Measurements from ENCODE around the gene AGBL1.

DNA sequence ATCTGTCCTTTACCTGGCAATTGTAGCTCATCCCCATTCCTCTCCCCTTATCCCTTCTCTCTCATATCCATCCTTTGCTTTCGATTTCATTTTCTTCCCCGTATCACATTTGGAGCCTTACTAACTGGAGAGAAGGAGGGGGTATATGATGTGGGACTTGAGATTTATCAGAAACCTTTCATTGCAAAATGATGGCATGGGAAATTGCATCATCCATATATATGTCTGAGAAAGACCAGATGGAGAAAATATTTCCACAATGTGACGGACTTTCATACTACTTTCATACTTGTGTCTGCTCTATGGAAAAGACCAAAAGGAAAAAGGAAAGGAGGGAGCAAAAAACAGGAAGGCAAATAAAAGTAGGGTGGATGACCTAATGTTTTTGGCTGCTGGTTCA, 675.2 kb downstream of the AGBL1 start:
- TF ChIP-seq, protein P1, sequence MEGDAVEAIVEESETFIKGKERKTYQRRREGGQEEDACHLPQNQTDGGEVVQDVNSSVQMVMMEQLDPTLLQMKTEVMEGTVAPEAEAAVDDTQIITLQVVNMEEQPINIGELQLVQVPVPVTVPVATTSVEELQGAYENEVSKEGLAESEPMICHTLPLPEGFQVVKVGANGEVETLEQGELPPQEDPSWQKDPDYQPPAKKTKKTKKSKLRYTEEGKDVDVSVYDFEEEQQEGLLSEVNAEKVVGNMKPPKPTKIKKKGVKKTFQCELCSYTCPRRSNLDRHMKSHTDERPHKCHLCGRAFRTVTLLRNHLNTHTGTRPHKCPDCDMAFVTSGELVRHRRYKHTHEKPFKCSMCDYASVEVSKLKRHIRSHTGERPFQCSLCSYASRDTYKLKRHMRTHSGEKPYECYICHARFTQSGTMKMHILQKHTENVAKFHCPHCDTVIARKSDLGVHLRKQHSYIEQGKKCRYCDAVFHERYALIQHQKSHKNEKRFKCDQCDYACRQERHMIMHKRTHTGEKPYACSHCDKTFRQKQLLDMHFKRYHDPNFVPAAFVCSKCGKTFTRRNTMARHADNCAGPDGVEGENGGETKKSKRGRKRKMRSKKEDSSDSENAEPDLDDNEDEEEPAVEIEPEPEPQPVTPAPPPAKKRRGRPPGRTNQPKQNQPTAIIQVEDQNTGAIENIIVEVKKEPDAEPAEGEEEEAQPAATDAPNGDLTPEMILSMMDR (IDR thresholded peaks at IDR 0.05): no peak
- no peak for TF ChIP-seq POLR2A (IDR thresholded peaks at IDR 0.05)
- TF ChIP-seq EP300 (IDR thresholded peaks at IDR 0.05): no peak
